SK-N-SH treated with all-trans-retinoic acid at 6 μM for 48 hours (cell line): ENCODE measurements around the gene LHX5.

Experiments used
- ATAC-seq: fragments of 200-7000 bp; cut with Tn5 transposase; 3 replicates; pipeline ENCODE4 v1.9.1; 2020; ENCODE audit warnings: mild to moderate bottlenecking, moderate library complexity
- ARNTL ChIP-seq: fragments of 450-650 bp; formaldehyde crosslinking; IDR thresholded peaks from 2 replicates; pipeline ENCODE4 v1.5.0; 2020; ENCODE audit warnings: low read depth, mild to moderate bottlenecking, moderate library complexity, borderline replicate concordance
- CREB5 ChIP-seq: fragments of 250-450 bp; sonication (Bioruptor Pico); IDR thresholded peaks from 2 replicates; pipeline ENCODE4 v1.5.1; 2020; ENCODE audit warnings: low read depth, mild to moderate bottlenecking, moderate library complexity
- CSDC2 ChIP-seq: fragments of 250-450 bp; sonication (Bioruptor Pico); IDR thresholded peaks from 2 replicates; pipeline ENCODE4 v1.5.0; 2020; ENCODE audit warnings: mild to moderate bottlenecking, moderate library complexity
- ESRRG ChIP-seq: fragments of 250-450 bp; sonication (Bioruptor Pico); IDR thresholded peaks from 2 replicates; pipeline ENCODE4 v1.6.1; 2021; ENCODE audit warnings: mild to moderate bottlenecking
- GLIS3 ChIP-seq: fragments of 250-450 bp; sonication (Bioruptor Pico); IDR thresholded peaks from 2 replicates; pipeline ENCODE4 v1.5.0; 2020; ENCODE audit warnings: mild to moderate bottlenecking, moderate library complexity
- OSR1 ChIP-seq: fragments of 250-450 bp; sonication (Bioruptor Pico); IDR thresholded peaks from 2 replicates; pipeline ENCODE4 v1.8.0; 2022; ENCODE audit warnings: moderate library complexity, mild to moderate bottlenecking, inconsistent platforms
- PATZ1 ChIP-seq: fragments of 250-450 bp; sonication (Bioruptor Pico); IDR thresholded peaks from 2 replicates; pipeline ENCODE4 v1.8.0; 2020; ENCODE audit warnings: mild to moderate bottlenecking, moderate library complexity, borderline replicate concordance
- POU6F1 ChIP-seq: fragments of 250-450 bp; sonication (Bioruptor Pico); IDR thresholded peaks from 2 replicates; pipeline ENCODE4 v1.8.0; 2021; ENCODE audit warnings: low read depth, mild to moderate bottlenecking, moderate library complexity, borderline replicate concordance
- PPARA ChIP-seq: fragments of 250-450 bp; sonication (Bioruptor Pico); IDR thresholded peaks from 2 replicates; pipeline ENCODE4 v1.5.0; 2020; ENCODE audit warnings: mild to moderate bottlenecking, borderline replicate concordance
- RARB ChIP-seq: fragments of 250-450 bp; sonication (Bioruptor Pico); IDR thresholded peaks from 2 replicates; pipeline ENCODE4 v1.8.0; 2021; ENCODE audit warnings: mild to moderate bottlenecking, moderate library complexity
- SNAI2 ChIP-seq: fragments of 250-450 bp; sonication (Bioruptor Pico); IDR thresholded peaks from 2 replicates; pipeline ENCODE4 v1.5.0; 2020; ENCODE audit warnings: mild to moderate bottlenecking, moderate library complexity
- TCF4 ChIP-seq: fragments of 250-450 bp; sonication (Bioruptor Pico); IDR thresholded peaks from 2 replicates; pipeline ENCODE4 v1.8.0; 2021; ENCODE audit warnings: mild to moderate bottlenecking, moderate library complexity, borderline replicate concordance
- TOX ChIP-seq: fragments of 250-450 bp; sonication (Bioruptor Pico); IDR thresholded peaks from 2 replicates; pipeline ENCODE4 v1.8.0; 2021; ENCODE audit warnings: mild to moderate bottlenecking, moderate library complexity, borderline replicate concordance
- TSHZ2 ChIP-seq: fragments of 250-450 bp; sonication (Bioruptor Pico); IDR thresholded peaks from 2 replicates; pipeline ENCODE4 v1.5.0; 2020; ENCODE audit warnings: mild to moderate bottlenecking, moderate library complexity
- ZC3H10 ChIP-seq: fragments of 250-450 bp; sonication (Bioruptor Pico); IDR thresholded peaks from 2 replicates; pipeline ENCODE4 v1.5.1; 2021; ENCODE audit warnings: mild to moderate bottlenecking, moderate library complexity
- ZFP3 ChIP-seq: fragments of 250-450 bp; sonication (Bioruptor Pico); IDR thresholded peaks from 2 replicates; pipeline ENCODE4 v1.5.0; 2020; ENCODE audit warnings: mild to moderate bottlenecking, moderate library complexity
- ZFP30 ChIP-seq: fragments of 450-650 bp; formaldehyde crosslinking; IDR thresholded peaks from 2 replicates; pipeline ENCODE4 v1.5.0; 2022; ENCODE audit warnings: mild to moderate bottlenecking, moderate library complexity
- ZNF70 ChIP-seq: fragments of 450-650 bp; formaldehyde crosslinking; IDR thresholded peaks from 2 replicates; pipeline ENCODE4 v1.5.0; 2020; ENCODE audit warnings: mild to moderate bottlenecking, moderate library complexity
- ZNF8 ChIP-seq: fragments of 450-650 bp; formaldehyde crosslinking; IDR thresholded peaks from 2 replicates; pipeline ENCODE4 v1.5.0; 2020; ENCODE audit warnings: mild to moderate bottlenecking, moderate library complexity
- TF ChIP-seq, protein P1 (sequence below): fragments of 250-450 bp; sonication (Bioruptor Pico); IDR thresholded peaks from 2 replicates; pipeline ENCODE4 v1.5.1; 2021; ENCODE audit warnings: mild to moderate bottlenecking, moderate library complexity

Gene LHX5

GRCh38 chr12:113435367-113435766 is 36.3 kb downstream of the LHX5 start:
- TF ChIP-seq ESRRG (CRISPR knock-in tag) (no peak), TCF4 (no peak), CREB5 (CRISPR knock-in tag) (no peak), ZFP30 (CRISPR knock-in tag) (no peak), CSDC2 (CRISPR knock-in tag) (no peak), OSR1 (no peak), ZNF8 (CRISPR knock-in tag) (no peak), ZNF70 (CRISPR knock-in tag) (no peak), PPARA (CRISPR knock-in tag) (no peak), POU6F1 (CRISPR knock-in tag) (no peak), TSHZ2 (CRISPR knock-in tag) (no peak), ZC3H10 (CRISPR knock-in tag) (no peak), PATZ1 (CRISPR knock-in tag) (no peak), ZFP3 (CRISPR knock-in tag) (no peak), ARNTL (CRISPR knock-in tag) (no peak), RARB (CRISPR knock-in tag) (no peak), SNAI2 (CRISPR knock-in tag) (no peak)
- TF ChIP-seq, protein P1, sequence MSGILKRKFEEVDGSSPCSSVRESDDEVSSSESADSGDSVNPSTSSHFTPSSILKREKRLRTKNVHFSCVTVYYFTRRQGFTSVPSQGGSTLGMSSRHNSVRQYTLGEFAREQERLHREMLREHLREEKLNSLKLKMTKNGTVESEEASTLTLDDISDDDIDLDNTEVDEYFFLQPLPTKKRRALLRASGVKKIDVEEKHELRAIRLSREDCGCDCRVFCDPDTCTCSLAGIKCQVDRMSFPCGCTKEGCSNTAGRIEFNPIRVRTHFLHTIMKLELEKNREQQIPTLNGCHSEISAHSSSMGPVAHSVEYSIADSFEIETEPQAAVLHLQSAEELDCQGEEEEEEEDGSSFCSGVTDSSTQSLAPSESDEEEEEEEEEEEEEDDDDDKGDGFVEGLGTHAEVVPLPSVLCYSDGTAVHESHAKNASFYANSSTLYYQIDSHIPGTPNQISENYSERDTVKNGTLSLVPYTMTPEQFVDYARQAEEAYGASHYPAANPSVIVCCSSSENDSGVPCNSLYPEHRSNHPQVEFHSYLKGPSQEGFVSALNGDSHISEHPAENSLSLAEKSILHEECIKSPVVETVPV: no peak
- TF ChIP-seq, all 23 proteins: peak for 0
- no peak for ATAC-seq

DNA sequence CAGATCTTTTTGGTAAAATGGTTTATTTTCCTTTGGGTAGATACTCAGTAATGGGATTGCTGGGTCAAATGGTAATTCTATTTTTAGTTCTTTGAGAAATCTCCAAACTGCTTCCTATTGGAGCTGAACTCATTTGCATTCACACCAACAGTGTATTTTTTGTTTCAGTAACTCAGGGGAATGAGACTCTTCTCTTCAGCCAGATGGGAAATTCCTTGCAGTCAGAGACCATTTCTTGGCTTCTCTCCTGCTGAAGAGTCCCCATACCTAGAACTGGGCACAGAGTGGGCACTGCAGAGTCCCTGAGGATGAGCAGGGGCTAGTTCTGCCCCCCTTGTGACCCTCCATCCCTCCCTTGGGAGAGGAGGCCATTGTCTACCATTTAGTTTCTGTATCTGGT is 38.7 kb downstream of the LHX5 start:
- no peak for ATAC-seq
- no peak for TF ChIP-seq TOX (CRISPR knock-in tag)
- no peak for TF ChIP-seq POU6F1 (CRISPR knock-in tag)
- no peak for TF ChIP-seq CSDC2 (CRISPR knock-in tag)
- TF ChIP-seq OSR1: no peak
- TF ChIP-seq PATZ1 (CRISPR knock-in tag): no peak
- no peak for TF ChIP-seq SNAI2 (CRISPR knock-in tag)
- no peak for TF ChIP-seq CREB5 (CRISPR knock-in tag)
- no peak for TF ChIP-seq ZNF70 (CRISPR knock-in tag)
- no peak for TF ChIP-seq GLIS3 (CRISPR knock-in tag)
- no peak for TF ChIP-seq TCF4
- TF ChIP-seq TSHZ2 (CRISPR knock-in tag): no peak
- no peak for TF ChIP-seq ZC3H10 (CRISPR knock-in tag)
- TF ChIP-seq RARB (CRISPR knock-in tag): no peak
- no peak for TF ChIP-seq ZFP30 (CRISPR knock-in tag)
- TF ChIP-seq PPARA (CRISPR knock-in tag): no peak
- TF ChIP-seq ARNTL (CRISPR knock-in tag): no peak
